ENCODE measurements around the gene ASCC1. TPM values are rescaled to one million over a fixed set of nuclear protein-coding genes. Genes with fewer than 3 reads are reported as not detected.

The ASCC1 gene
- total and polyA plus RNA-seq, 2 of the 13 experiments (the other 11 are each of a cell fraction or from before 2014, with no cell fraction given), result 21.6 to 30.1 TPM

DNA sequence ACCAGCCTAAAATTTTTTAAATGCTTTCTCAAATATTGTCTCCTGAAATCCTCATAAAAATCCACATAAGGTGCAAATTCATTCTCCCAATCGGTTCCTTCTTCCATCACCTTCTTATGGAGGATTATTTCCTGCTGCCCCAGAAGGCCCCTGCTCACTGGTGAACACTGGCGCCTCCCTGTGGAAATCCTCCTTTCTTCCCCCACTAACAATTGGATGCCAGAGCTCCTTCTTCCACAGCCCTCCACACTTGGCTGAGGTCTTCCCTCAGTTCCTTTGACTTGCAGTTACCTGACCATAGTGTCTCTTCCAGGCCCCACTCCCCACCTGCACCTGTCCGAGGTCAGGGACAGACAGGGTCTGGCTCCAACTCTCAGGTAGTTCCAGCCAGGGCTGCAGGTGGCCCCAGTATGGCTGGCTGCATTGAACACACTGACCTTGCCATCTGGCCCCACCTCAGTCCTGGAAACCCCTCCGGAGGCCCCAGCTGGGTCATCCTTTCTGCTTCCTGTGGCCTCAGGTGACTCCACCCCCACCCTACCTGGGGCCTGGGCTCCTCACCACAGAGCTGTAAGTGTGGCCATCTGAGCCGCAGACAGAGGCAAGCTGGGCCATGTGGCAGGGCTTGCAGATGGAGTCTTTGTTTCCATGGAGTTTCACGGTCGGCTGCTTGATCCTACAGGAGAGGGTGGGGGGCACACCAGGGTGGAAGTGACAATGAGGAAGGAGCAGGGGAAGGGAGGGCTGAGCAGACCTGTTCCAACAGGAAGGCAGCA lies 146.1 kb downstream of the ASCC1 start (continued):
- TF ChIP-seq, protein P1, sequence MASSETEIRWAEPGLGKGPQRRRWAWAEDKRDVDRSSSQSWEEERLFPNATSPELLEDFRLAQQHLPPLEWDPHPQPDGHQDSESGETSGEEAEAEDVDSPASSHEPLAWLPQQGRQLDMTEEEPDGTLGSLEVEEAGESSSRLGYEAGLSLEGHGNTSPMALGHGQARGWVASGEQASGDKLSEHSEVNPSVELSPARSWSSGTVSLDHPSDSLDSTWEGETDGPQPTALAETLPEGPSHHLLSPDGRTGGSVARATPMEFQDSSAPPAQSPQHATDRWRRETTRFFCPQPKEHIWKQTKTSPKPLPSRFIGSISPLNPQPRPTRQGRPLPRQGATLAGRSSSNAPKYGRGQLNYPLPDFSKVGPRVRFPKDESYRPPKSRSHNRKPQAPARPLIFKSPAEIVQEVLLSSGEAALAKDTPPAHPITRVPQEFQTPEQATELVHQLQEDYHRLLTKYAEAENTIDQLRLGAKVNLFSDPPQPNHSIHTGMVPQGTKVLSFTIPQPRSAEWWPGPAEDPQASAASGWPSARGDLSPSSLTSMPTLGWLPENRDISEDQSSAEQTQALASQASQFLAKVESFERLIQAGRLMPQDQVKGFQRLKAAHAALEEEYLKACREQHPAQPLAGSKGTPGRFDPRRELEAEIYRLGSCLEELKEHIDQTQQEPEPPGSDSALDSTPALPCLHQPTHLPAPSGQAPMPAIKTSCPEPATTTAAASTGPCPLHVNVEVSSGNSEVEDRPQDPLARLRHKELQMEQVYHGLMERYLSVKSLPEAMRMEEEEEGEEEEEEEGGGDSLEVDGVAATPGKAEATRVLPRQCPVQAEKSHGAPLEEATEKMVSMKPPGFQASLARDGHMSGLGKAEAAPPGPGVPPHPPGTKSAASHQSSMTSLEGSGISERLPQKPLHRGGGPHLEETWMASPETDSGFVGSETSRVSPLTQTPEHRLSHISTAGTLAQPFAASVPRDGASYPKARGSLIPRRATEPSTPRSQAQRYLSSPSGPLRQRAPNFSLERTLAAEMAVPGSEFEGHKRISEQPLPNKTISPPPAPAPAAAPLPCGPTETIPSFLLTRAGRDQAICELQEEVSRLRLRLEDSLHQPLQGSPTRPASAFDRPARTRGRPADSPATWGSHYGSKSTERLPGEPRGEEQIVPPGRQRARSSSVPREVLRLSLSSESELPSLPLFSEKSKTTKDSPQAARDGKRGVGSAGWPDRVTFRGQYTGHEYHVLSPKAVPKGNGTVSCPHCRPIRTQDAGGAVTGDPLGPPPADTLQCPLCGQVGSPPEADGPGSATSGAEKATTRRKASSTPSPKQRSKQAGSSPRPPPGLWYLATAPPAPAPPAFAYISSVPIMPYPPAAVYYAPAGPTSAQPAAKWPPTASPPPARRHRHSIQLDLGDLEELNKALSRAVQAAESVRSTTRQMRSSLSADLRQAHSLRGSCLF (CRISPR knock-in tag; IDR thresholded peaks at IDR 0.05; ENCODE audit: borderline replicate concordance), result no peak
- TF ChIP-seq PAXIP1 (CRISPR knock-in tag; conservative IDR thresholded peaks at IDR 0.05) (peak; percentile 59; the same call in 1 of the 2 replicates), GABPA (IDR thresholded peaks at IDR 0.05; ENCODE audit: low read depth, low read length) (no peak), GABPA (CRISPR knock-in tag; IDR thresholded peaks at IDR 0.05; ENCODE audit: low read depth) (0 out of 2 replicates have a peak, but pooled peaks have one; percentile 9), NFAT5 (CRISPR knock-in tag; IDR thresholded peaks at IDR 0.05) (no peak), PRPF4 (IDR thresholded peaks at IDR 0.05; ENCODE audit: low read depth, low read length, poor library complexity, severe bottlenecking) (no peak), TIGD3 (CRISPR knock-in tag; IDR thresholded peaks at IDR 0.05; ENCODE audit: borderline replicate concordance) (no peak)

All from HepG2 (cell line).